ENCODE data around the gene EVL.
A peak's percentile ranks its signal among the peaks of the same experiment; 100 is the strongest.

The EVL gene

DNA sequence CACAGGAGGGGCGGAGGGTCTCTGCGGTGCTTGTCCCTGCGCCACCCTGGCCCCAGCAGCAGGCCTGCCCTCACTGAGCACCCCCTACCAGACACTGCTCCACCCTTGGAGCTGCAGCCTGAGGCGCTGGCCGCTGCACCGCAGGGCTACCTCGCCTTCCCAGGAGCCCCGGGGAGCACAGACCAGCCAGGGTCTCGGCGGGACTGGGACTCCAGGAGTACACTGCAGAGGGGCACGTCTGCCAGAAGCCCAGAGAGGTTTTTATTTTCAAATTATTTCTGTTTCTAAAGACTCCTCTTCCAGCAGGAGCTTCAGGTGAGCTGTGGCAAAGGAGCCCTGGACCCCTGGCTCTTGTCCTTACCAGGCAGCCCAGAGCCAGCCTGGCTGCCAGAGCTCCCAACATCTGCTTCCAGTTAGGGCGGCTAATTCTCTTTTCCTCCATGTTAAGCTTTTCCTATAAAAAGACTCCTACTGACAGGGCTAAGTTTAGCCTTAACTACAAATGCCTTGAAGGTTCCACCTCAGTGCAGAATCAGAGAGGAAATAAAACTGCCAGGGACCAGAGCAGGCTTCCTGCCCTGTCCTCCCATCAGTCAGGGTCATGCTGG lies 67.8 kb downstream of the EVL start:
- DNase-seq = no peak

GRCh38 chr14:100134586-100134985 lies 69.4 kb downstream of the EVL start:
- no peak for DNase-seq

GRCh38 chr14:100135073-100135472 lies 69.9 kb downstream of the EVL start:
- DNase-seq = no peak

DNA sequence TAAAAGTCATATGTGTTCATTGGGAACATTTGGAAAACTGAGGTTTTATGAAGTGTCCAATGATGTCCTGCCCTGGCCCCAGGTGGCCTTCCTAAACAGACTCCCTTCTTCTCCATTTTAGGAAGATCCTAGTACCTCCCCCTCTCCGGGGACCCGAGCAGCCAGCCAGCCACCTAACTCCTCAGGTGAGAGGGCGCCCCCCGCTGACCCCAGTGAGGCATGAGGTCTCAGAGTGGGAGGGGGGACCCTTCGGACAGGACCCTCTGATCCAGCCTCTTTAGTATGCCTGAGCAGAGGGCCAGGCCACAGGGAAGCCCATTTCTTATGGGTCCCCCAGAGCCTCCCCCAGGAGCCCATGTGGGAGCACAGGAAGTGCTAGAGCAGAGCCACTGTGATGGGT lies 70.6 kb downstream of the EVL start:
- no peak for DNase-seq

GRCh38 chr14:100137173-100137572 lies 72.0 kb downstream of the EVL start:
- DNase-seq = no peak

DNA sequence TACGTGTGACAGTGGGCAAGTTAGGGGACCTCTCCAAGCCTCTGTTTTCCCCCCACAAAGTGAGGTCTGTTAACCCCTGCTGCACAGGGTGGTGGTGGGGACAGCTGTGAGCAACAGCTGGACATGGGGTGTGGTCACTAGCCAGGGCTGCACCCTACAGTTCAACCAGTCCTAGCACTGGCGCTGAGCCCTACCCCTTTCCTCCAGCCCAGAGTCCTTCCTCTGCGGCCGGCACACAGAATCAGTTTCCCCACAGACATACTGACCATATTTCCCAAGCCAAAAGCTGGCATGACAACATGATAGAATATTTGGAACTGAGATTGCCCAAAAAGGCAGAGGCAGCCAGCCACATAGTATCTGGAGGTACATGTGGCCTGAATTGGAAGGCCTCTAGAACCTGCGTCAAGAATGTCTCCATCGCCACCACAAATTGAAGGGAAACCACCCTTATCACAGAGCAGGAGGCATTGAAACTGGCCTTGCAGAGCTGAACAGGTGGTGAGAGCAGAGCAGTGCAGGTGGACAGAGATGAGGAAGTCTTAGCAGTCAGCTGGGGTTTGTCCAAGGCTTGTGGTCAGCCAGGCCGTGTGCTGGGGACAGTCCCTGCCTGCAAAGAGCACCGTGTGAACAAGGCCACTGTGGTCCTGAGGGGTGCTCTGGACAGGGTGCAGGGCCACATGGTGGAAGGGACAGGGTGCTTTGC lies 73.0 kb downstream of the EVL start:
- no peak for DNase-seq

DNA sequence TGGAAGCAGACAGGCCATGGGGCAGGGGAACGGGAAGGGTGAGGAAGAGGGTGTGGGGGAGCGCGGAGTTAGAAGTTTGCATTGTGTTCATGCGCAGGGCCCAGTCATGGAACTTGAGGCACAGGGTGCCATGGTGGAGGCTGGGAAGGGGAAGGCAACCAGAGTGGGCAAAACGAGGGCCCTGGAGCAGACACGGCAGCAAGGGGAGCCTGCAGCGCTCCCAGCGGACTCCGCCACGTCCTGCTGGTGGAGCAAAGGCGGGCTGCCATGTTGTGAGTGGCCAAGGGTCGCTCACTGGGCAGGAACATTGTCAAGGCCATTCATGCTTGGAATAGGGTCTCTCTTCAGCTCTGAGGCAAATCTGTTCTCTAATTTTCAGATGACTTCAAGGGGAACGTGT lies 73.7 kb downstream of the EVL start:
- no peak for DNase-seq

GRCh38 chr14:100140452-100141078 lies 75.3 kb downstream of the EVL start:
- DNase-seq = peak; percentile 14

- DNase-seq = no peak
Measured at GRCh38 chr14:100141098-100141497, 75.9 kb downstream of the EVL start.

DNA sequence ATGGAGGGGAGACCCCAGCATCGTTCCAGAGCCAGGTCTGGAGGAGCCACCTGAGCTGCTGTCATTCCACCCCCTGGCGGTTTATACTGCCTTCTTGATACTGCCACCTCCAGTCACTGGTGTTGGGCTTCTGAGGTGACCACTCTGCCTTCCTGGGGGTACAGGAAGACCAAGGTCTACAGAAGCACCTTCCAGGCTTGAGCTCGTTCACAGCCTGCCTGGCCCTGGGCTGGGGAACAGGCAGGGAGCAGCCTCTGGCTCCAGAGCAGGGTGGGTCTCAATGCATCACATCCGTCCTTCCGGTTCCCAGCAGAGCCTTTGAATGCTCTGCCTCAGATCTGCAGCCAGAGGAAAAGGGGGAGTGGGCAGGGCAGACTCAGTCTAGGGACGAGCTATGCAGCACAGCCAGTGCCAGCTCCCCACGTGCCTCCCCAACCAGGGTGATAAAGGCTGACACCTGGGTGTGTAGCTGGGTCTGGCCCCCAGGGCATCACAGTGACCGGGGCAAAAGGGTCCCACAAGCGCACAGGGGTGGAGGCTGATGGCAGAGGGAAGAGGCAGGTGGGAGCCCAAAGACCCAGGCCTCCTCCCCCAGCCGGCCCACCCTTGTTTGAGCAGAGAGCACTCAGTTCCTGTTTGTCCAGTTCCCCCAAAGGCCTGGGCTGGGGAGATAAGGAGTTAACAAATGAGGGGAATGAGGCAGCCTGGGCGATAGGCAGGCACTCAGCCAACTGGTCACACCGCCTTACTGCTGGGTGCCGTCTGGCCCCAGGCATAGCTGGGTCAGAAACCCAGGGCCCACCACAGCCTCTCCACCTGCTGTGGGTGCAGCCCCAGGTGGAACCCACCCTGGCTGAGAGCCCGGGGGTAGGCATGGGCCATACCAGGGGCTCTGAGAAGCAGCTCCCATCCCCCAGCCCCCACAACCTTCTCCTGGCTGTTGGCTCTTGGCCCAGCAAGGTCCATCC lies 77.1 kb downstream of the EVL start:
- DNase-seq = peak; percentile 33

GRCh38 chr14:100143523-100143922 lies 78.3 kb downstream of the EVL start:
- DNase-seq = no peak

- DNase-seq = no peak
Measured at GRCh38 chr14:100143934-100144333, 78.7 kb downstream of the EVL start.

DNA sequence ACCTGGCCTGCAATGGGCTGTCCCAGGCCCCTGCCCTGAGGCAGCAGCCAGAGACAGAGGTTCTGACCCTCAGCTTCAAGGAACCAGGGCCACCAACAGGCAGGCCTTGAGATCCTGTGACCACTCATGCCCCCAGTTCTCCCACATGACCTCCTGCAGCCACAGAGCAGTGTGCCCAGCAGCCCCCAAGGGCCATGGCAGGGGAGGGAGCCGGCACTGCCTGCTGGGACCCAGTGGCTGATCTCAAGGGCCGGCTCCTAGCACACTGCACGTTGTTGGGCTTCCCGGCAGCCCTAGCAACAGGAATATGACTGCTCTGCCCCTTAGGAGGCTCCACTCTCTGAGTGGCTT lies 79.4 kb downstream of the EVL start:
- no peak for DNase-seq

DNA sequence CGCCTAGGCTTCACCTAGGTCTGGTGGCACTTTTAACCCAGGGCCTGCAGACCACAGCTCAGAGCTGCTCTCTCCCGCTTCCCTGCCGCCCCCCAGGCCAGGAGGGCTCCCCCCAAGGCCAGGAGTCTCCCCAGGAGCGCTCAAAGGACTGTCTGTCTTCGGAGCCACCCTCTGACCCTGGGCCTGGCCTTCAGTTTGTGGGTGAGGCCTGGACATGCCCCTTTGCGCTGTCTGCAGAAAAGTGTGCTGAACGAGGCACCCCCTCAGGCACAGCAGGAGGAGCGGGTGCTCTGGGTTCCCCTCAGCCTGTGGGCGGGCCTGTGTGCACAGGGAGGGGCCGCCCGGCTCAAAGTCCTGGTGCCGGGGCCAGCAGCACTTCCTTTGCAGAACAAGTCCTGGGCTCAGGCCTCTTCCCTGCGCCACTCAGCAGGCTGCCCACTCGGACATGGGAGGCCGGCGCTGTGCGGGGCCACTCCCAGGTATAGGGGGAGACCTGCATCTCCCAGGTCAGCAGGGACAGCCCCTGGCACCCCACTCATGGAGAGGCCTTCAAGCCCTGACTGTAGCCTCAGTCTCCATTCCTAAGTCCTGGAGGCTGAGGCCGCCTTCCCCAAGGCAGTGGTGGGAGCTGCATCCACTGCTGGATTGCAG lies 79.9 kb downstream of the EVL start:
- no peak for DNase-seq

- DNase-seq = no peak
Measured at GRCh38 chr14:100145682-100146464, 80.7 kb downstream of the EVL start.

DNA sequence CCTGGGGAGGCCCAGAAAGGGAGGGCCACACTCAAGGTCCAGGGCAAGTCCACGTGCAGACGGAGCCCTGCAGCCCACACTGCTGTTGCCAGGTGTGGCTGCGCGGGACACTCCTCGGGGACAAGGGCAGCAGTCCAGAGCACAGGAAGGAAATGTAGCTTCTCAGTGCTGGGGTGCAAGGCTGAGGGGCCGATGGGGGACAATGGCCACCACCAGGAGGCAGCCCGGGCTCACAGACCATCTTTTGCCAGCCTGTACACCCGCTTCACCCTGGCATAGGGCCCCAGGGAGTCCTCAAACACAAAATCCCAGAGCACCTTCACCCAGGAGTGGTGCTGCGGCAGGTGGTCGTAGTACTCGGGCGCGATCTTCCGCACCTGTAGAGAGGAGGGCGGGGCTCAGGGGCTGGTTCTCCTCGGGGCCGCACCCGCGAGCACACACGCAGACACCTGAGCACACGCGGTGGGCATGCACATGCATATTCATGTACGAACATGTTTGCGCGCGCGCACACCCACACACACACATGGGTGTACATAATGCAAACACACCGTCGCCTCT lies 81.4 kb downstream of the EVL start:
- no peak for DNase-seq

- DNase-seq = no peak
Measured at GRCh38 chr14:100147181-100147631, 82.0 kb downstream of the EVL start.

GRCh38 chr14:100147691-100148464 lies 82.7 kb downstream of the EVL start:
- no peak for DNase-seq

GRCh38 chr14:100148837-100149731 lies 83.9 kb downstream of the EVL start:
- no peak for DNase-seq
